Measurements from ENCODE around the gene GXYLT2.
"Not testable (repeated sequence)": the region's sequence is repeated elsewhere in the genome, so short reads cannot be mapped to it uniquely, and the experiment has no call there.

Gene GXYLT2

GRCh38 chr3:72973786-72974185 lies 85.9 kb downstream of the GXYLT2 start:
- DNase-seq (ENCODE audit: low spot score): no peak

- DNase-seq (ENCODE audit: low spot score): no peak
Measured at GRCh38 chr3:72974956-72975355, 87.1 kb downstream of the GXYLT2 start.

GRCh38 chr3:72976281-72976741 lies 88.5 kb downstream of the GXYLT2 start:
- DNase-seq (ENCODE audit: low spot score): no peak

- DNase-seq (ENCODE audit: low spot score): no peak
Measured at GRCh38 chr3:72977060-72977808, 89.4 kb downstream of the GXYLT2 start.

GRCh38 chr3:72982609-72983366 lies 94.9 kb downstream of the GXYLT2 start:
- DNase-seq (ENCODE audit: low spot score): no peak

- DNase-seq (ENCODE audit: low spot score): no peak
Measured at GRCh38 chr3:72985576-72985975, 97.7 kb downstream of the GXYLT2 start.

GRCh38 chr3:72990701-72991395 lies 103.0 kb downstream of the GXYLT2 start:
- DNase-seq (ENCODE audit: low spot score): no peak

GRCh38 chr3:72991522-72991921 lies 103.7 kb downstream of the GXYLT2 start:
- DNase-seq (ENCODE audit: low spot score): no peak

- no peak for DNase-seq (ENCODE audit: low spot score)
Measured at GRCh38 chr3:72993391-72993790, 105.5 kb downstream of the GXYLT2 start.

- no peak for DNase-seq (ENCODE audit: low spot score)
Measured at GRCh38 chr3:72995337-72995736, 107.5 kb downstream of the GXYLT2 start.

GRCh38 chr3:72996121-72996472 lies 108.3 kb downstream of the GXYLT2 start:
- no peak for DNase-seq (ENCODE audit: low spot score)

GRCh38 chr3:72996473-72997333 lies 108.9 kb downstream of the GXYLT2 start, which contains the start of gene PPP4R2:
Gene PPP4R2 (plus strand): TSS chr3:72996811. CDS start chr3:72997038, 227 bp downstream.
- peak; percentile 89 for DNase-seq (ENCODE audit: low spot score)

- DNase-seq (ENCODE audit: low spot score): peak; percentile 51
Measured at GRCh38 chr3:72997421-72997961, 109.6 kb downstream of the GXYLT2 start.

- DNase-seq (ENCODE audit: low spot score): no peak
Measured at GRCh38 chr3:72998466-72998865, 110.6 kb downstream of the GXYLT2 start.

GRCh38 chr3:72999951-73000350 lies 112.1 kb downstream of the GXYLT2 start:
- no peak for DNase-seq (ENCODE audit: low spot score)

GRCh38 chr3:73003050-73003449 lies 115.2 kb downstream of the GXYLT2 start:
- not testable (repeated sequence) for DNase-seq (ENCODE audit: low spot score)

- no peak for DNase-seq (ENCODE audit: low spot score)
Measured at GRCh38 chr3:73004316-73004715, 116.5 kb downstream of the GXYLT2 start.

GRCh38 chr3:73007992-73008712 lies 120.3 kb downstream of the GXYLT2 start:
- DNase-seq (ENCODE audit: low spot score): no peak

GRCh38 chr3:73009008-73009407 lies 121.2 kb downstream of the GXYLT2 start:
- DNase-seq (ENCODE audit: low spot score): no peak

- DNase-seq (ENCODE audit: low spot score): no peak
Measured at GRCh38 chr3:73009750-73010149, 121.9 kb downstream of the GXYLT2 start.

- DNase-seq (ENCODE audit: low spot score): no peak
Measured at GRCh38 chr3:73010158-73010557, 122.3 kb downstream of the GXYLT2 start.

Data from germinal center (tissue), 1 donor.